GM12878 (cell line): ENCODE data around the gene MCM8. TPM values are rescaled to one million over a fixed set of nuclear protein-coding genes. Genes with fewer than 3 reads are reported as not detected.
A peak's percentile ranks its signal among the peaks of the same experiment; 100 is the strongest.

Source experiments
- ATF2 ChIP-seq: IDR thresholded peaks from 2 replicates; pipeline ENCODE4 v1.6.1; 2012; ENCODE audit warnings: low read length, inconsistent platforms
- BHLHE40 ChIP-seq, 2 experiments: fragments of 450-650 bp in 1 of 2; IDR thresholded peaks; 2 replicates each; pipeline ENCODE4 v1.6.1; 2011 to 2017; ENCODE audit warnings: low read depth in 2 of 2, borderline replicate concordance in 1 of 2, improper control_type of control experiment in 1 of 2, low read length in 1 of 2, mild to moderate bottlenecking in 1 of 2
- BRCA1 ChIP-seq: IDR thresholded peaks from 2 replicates; pipeline ENCODE4 v1.6.1; 2011; ENCODE audit warnings: low read depth, low read length, improper control_type of control experiment
- CBFB ChIP-seq: IDR thresholded peaks from 2 replicates; pipeline ENCODE4 v1.6.1; 2016; ENCODE audit warnings: antibody characterized with exemption, low read depth
- CEBPB ChIP-seq, 2 experiments: fragments of 150-350 bp in 1 of 2; IDR thresholded peaks; 2 replicates each; pipeline ENCODE4 v1.6.1; 2012 to 2014; ENCODE audit warnings: low read depth in 2 of 2, low read length in 2 of 2, borderline replicate concordance in 1 of 2, inconsistent platforms in 1 of 2
- CHD1 ChIP-seq: IDR thresholded peaks from 2 replicates; pipeline ENCODE4 v1.6.1; 2012; ENCODE audit warnings: low read depth, low read length, improper control_type of control experiment
- CHD2 ChIP-seq: IDR thresholded peaks from 2 replicates; pipeline ENCODE4 v1.6.1; 2011; ENCODE audit warnings: low read depth, low read length, improper control_type of control experiment, borderline replicate concordance
- CHD4 ChIP-seq: fragments of 200-600 bp; sonication (generic); IDR thresholded peaks from 2 replicates; pipeline ENCODE4 v1.6.1; 2016; ENCODE audit warnings: mild to moderate bottlenecking
- CREM ChIP-seq: IDR thresholded peaks from 2 replicates; pipeline ENCODE4 v1.6.1; 2014; ENCODE audit warnings: antibody characterized with exemption, low read depth
- E4F1 ChIP-seq: fragments of 450-650 bp; IDR thresholded peaks from 2 replicates; pipeline ENCODE4 v1.6.1; 2018; ENCODE audit warnings: borderline replicate concordance, mild to moderate bottlenecking; ENCODE audit not compliant: partially characterized antibody
- EP300 ChIP-seq, 2 experiments: fragments of 150-350 bp in 1 of 2; IDR thresholded peaks; 2 replicates each; pipeline ENCODE4 v1.6.1; 2011 to 2012; ENCODE audit warnings: low read depth in 2 of 2, low read length in 2 of 2, borderline replicate concordance in 1 of 2, improper control_type of control experiment in 1 of 2, inconsistent platforms in 1 of 2; ENCODE audit not compliant: control insufficient read depth in 1 of 2
- FOXK2 ChIP-seq: fragments of 450-650 bp; IDR thresholded peaks from 2 replicates; pipeline ENCODE4 v1.6.1; 2017; ENCODE audit warnings: mild to moderate bottlenecking, moderate library complexity
- GABPA ChIP-seq: IDR thresholded peaks from 2 replicates; pipeline ENCODE4 v1.6.1; 2014; ENCODE audit warnings: antibody characterized with exemption, low read depth, mild to moderate bottlenecking, inconsistent platforms
- HDAC2 ChIP-seq: fragments of 200-600 bp; sonication (generic); IDR thresholded peaks from 2 replicates; pipeline ENCODE4 v1.6.1; 2017
- IKZF1 ChIP-seq: fragments of 450-650 bp; conservative IDR thresholded peaks from 2 replicates; pipeline ENCODE4 v1.6.1; 2017; ENCODE audit warnings: antibody characterized with exemption, mild to moderate bottlenecking
- IKZF2 ChIP-seq, 2 experiments: fragments of 450-650 bp; IDR thresholded peaks; 2 replicates each; pipeline ENCODE4 v1.6.1; 2017; ENCODE audit warnings: mild to moderate bottlenecking in 2 of 2, moderate library complexity in 2 of 2
- MTA2 ChIP-seq: fragments of 450-650 bp; IDR thresholded peaks from 2 replicates; pipeline ENCODE4 v1.6.1; 2016; ENCODE audit warnings: low read depth, mild to moderate bottlenecking, moderate library complexity
- MYC ChIP-seq: IDR thresholded peaks from 2 replicates; pipeline ENCODE4 v1.6.1; 2011; ENCODE audit warnings: mild to moderate bottlenecking, low read length, moderate library complexity, inconsistent platforms; ENCODE audit not compliant: insufficient read depth, insufficient replicate concordance, insufficient read length, severe bottlenecking
- RAD51 ChIP-seq: fragments of 450-650 bp; IDR thresholded peaks from 2 replicates; pipeline ENCODE4 v1.6.1; 2016; ENCODE audit warnings: moderate library complexity, mild to moderate bottlenecking, inconsistent platforms
- RB1 ChIP-seq: fragments of 450-650 bp; formaldehyde crosslinking; IDR thresholded peaks from 2 replicates; pipeline ENCODE4 v1.6.1; 2017; ENCODE audit warnings: mild to moderate bottlenecking, borderline replicate concordance
- RCOR1 ChIP-seq: conservative IDR thresholded peaks from 2 replicates; pipeline ENCODE4 v1.6.1; 2012; ENCODE audit warnings: low read depth, low read length, improper control_type of control experiment
- RUNX3 ChIP-seq: IDR thresholded peaks from 2 replicates; pipeline ENCODE4 v1.6.1; 2012; ENCODE audit warnings: low read length, inconsistent platforms
- SMARCA5 ChIP-seq: fragments of 450-650 bp; IDR thresholded peaks from 2 replicates; pipeline ENCODE4 v1.6.1; 2017; ENCODE audit warnings: mild to moderate bottlenecking
- SMC3 ChIP-seq: IDR thresholded peaks from 2 replicates; pipeline ENCODE4 v1.6.1; 2011; ENCODE audit warnings: low read length, improper control_type of control experiment, borderline replicate concordance
- SREBF1 ChIP-seq: IDR thresholded peaks from 2 replicates; pipeline ENCODE4 v1.6.1; 2012; ENCODE audit warnings: mild to moderate bottlenecking, low read length
- STAT3 ChIP-seq: IDR thresholded peaks from 2 replicates; pipeline ENCODE4 v1.6.1; 2011; ENCODE audit warnings: low read depth, low read length, improper control_type of control experiment
- TCF12 ChIP-seq: IDR thresholded peaks from 2 replicates; pipeline ENCODE4 v1.6.1; 2011; ENCODE audit warnings: low read depth, mild to moderate bottlenecking, low read length
- TCF3 ChIP-seq: IDR thresholded peaks from 2 replicates; pipeline ENCODE4 v1.6.1; 2012; ENCODE audit warnings: low read depth, mild to moderate bottlenecking, low read length, borderline replicate concordance; ENCODE audit not compliant: insufficient read depth
- YBX1 ChIP-seq: fragments of 450-650 bp; IDR thresholded peaks from 2 replicates; pipeline ENCODE4 v1.6.1; 2016; ENCODE audit warnings: antibody characterized with exemption
- ZNF24 ChIP-seq: fragments of 450-650 bp; IDR thresholded peaks from 2 replicates; pipeline ENCODE4 v1.6.1; 2017; ENCODE audit warnings: antibody characterized with exemption, mild to moderate bottlenecking
- ZSCAN29 ChIP-seq: fragments of 450-650 bp; IDR thresholded peaks from 2 replicates; pipeline ENCODE4 v1.6.1; 2017; ENCODE audit warnings: mild to moderate bottlenecking, moderate library complexity
- polyA plus RNA-seq, 11 experiments: library from polyadenylated mRNA; depleted of rRNA in 4 of 11; unstranded in 6 of 11; stranded (reverse) in 5 of 11; fragments of >200 nt; fragmentation: Nextera tagmentation in 4 of 11; fragmentation: Illumina TruSeq in 1 of 11; extraction: Ambion mirVana in 4 of 11; extraction: Trizol in 1 of 11; gene quantifications; 1 replicate in 1 of 11; 2 replicates in 10 of 11; pipeline versions ENCODE4 v1.2.1 to v1.2.3, GENCODE V29; 2011 to 2016; ENCODE audit warnings: inconsistent platforms in 2 of 11, missing spikeins in 2 of 11, low read depth in 1 of 11
- total RNA-seq, 4 experiments: library from RNA; depleted of rRNA in 3 of 4; stranded (reverse); fragments of >200 nt in 3 of 4; fragmentation: Illumina TruSeq in 1 of 4; extraction: Trizol in 1 of 4; gene quantifications; 2 replicates each; pipeline versions ENCODE4 v1.2.1 to v1.2.3, GENCODE V29; 2013 to 2021

MCM8 gene
- total and polyA plus RNA-seq, 10 of the 15 experiments (the other 5 are each of a cell fraction or from before 2014, with no cell fraction given): 3.2 to 28.2 (median 16.0) TPM

- TF ChIP-seq MYC (no peak), SMC3 (no peak), MTA2 (peak; percentile 39), CBFB (0 out of 2 replicates have a peak, but pooled peaks have one; percentile 29), RCOR1 (no peak), HDAC2 (no peak), YBX1 (no peak), ZSCAN29 (no peak), CREM (0 out of 2 replicates have a peak, but pooled peaks have one; percentile 8), SREBF1 (no peak), BRCA1 (no peak), ZNF24 (no peak), RB1 (no peak), E4F1 (no peak), CEBPB (IDR thresholded peaks at IDR 0.05; ENCODE audit: borderline replicate concordance in 1 of 2, low read depth in 2 of 2, low read length in 2 of 2) (no peak), TCF12 (no peak), EP300 (IDR thresholded peaks at IDR 0.05; ENCODE audit: borderline replicate concordance in 1 of 2, control insufficient read depth in 1 of 2, low read depth in 2 of 2, low read length in 2 of 2) (peak in 1 of 2 experiments; percentile 27; a peak in 1 of 4 replicates), ATF2 (0 out of 2 replicates have a peak, but pooled peaks have one; percentile 44), GABPA (no peak), CHD2 (no peak), TCF3 (no peak), SMARCA5 (no peak), BHLHE40 (IDR thresholded peaks at IDR 0.05; ENCODE audit: borderline replicate concordance in 1 of 2, low read depth in 2 of 2, low read length in 1 of 2) (peak; percentile 11 to 39; a peak in 1 of 4 replicates), IKZF1 (peak; percentile 55; the same call in 1 of the 2 replicates), RUNX3 (peak; percentile 94), CHD1 (no peak), IKZF2 (IDR thresholded peaks at IDR 0.05) (peak; percentile 74 to 83), FOXK2 (no peak), CHD4 (no peak), STAT3 (no peak), RAD51 (no peak)
Observed at GRCh38 chr20:5996765-5997164, 46.3 kb downstream of the MCM8 start (continued).
